OCI-LY3 (cell line): ENCODE results near the gene RBM14.

Source experiments
- CTCF ChIP-seq: fragments of 200-600, 300-600 bp; sonication (generic); IDR thresholded peaks from 2 replicates; pipeline ENCODE4 v1.5.1; 2014; ENCODE audit warnings: antibody characterized with exemption, low read length, low read depth
- EZH2phosphoT487 ChIP-seq: fragments of 200-600 bp; shearing (Covaris generic); IDR thresholded peaks from 2 replicates; pipeline ENCODE4 v1.6.1; 2018; ENCODE audit warnings: antibody characterized with exemption, mixed run types, low read depth

GRCh38 chr11:66643745-66644437 lies 27.5 kb downstream of the RBM14 start:
- TF ChIP-seq CTCF (no peak), EZH2phosphoT487 (no peak)
